Gastroesophageal sphincter (tissue), 4 donors: ENCODE measurements around the gene DKK1. TPM values are rescaled to one million over a fixed set of nuclear protein-coding genes. Genes with fewer than 3 reads are reported as not detected.

ENCODE experiments used
- ATAC-seq: fragments of 150-250 bp; one replicate; pipeline ENCODE4 v1.9.1; 2016; ENCODE audit warnings: mild to moderate bottlenecking, moderate library complexity
- H3K27ac ChIP-seq, 4 donors: fragments of 200-600 bp; sonication (generic) in 3 of 4; 1 replicate in 3 of 4; 2 replicates in 1 of 4; pipeline ENCODE4 v1.5.1; 2016 to 2019
- H3K27me3 ChIP-seq: fragments of 200-600 bp; sonication (generic); one replicate; pipeline ENCODE4 v1.5.1; 2019
- H3K36me3 ChIP-seq, 2 donors: fragments of 200-600 bp; sonication (generic); one replicate each; pipeline ENCODE4 v1.5.1; 2019; ENCODE audit warnings: control low read depth in 1 of 2
- H3K4me1 ChIP-seq, 3 donors: fragments of 200-600 bp; sonication (generic); 1 replicate in 2 of 3; 2 replicates in 1 of 3; pipeline ENCODE4 v1.5.1; 2016 to 2019; ENCODE audit warnings: control low read depth in 2 of 3
- H3K4me3 ChIP-seq, 2 donors: fragments of 200-600 bp; sonication (generic); one replicate each; pipeline ENCODE4 v1.5.1; 2019; ENCODE audit warnings: mild to moderate bottlenecking in 1 of 2, moderate library complexity in 1 of 2
- H3K9me3 ChIP-seq, 3 donors: fragments of 200-600 bp; sonication (generic); one replicate each; pipeline ENCODE4 v1.5.1; 2017 to 2019; ENCODE audit warnings: control low read depth in 2 of 3
- CTCF ChIP-seq, 4 experiments: fragments of 200-600 bp in 2 of 4; fragments of 450-650 bp in 2 of 4; sonication (generic) in 1 of 4; IDR thresholded peaks; one replicate each; pipeline ENCODE4 v1.5.1; 2017 to 2019; ENCODE audit warnings: antibody characterized with exemption in 4 of 4, mild to moderate bottlenecking in 2 of 4, moderate library complexity in 2 of 4
- EP300 ChIP-seq: sonication (generic); formaldehyde crosslinking; IDR thresholded peaks from one replicate; pipeline ENCODE4 v1.6.1; 2017; ENCODE audit warnings: antibody characterized with exemption, mild to moderate bottlenecking
- POLR2A ChIP-seq, 2 donors: fragments of 450-650 bp; IDR thresholded peaks; one replicate each; pipeline ENCODE4 v1.6.1; 2017; ENCODE audit warnings: antibody characterized with exemption in 2 of 2, mild to moderate bottlenecking in 2 of 2, moderate library complexity in 1 of 2
- POLR2AphosphoS5 ChIP-seq: sonication (generic); formaldehyde crosslinking; IDR thresholded peaks from one replicate; pipeline ENCODE4 v1.6.1; 2017; ENCODE audit warnings: antibody characterized with exemption
- WGBS, 2 donors: methylation state at CpG; one replicate each; pipeline ENCODE4 v1.1.5; 2018; ENCODE audit warnings: low coverage in 1 of 2; 5-methylcytosine and 5-hydroxymethylcytosine counted together
- total RNA-seq, 4 donors: library from RNA; depleted of rRNA; stranded (reverse); fragments of >200 nt; gene quantifications; one replicate each; pipeline ENCODE4 v1.1.0, GENCODE V29; 2016

The DKK1 gene
- total RNA-seq, 4 donors from 2014 or later = 3.1 to 7.5 TPM; not detected in 2

- H3K27me3 ChIP-seq = peaks cover 24% of the 10 kb centered on the region
- 73 to 77% methylated on average over 5 of the region's 5 CpGs for WGBS, 2 donors
- H3K4me1 ChIP-seq = peaks cover 0 to 19% (median 12%) of the 10 kb centered on the region in 3 donors
- no peak overlapping the region for H3K27ac ChIP-seq
- no peak for ATAC-seq
- H3K36me3 ChIP-seq = no peaks in the 10 kb centered on the region
- H3K9me3 ChIP-seq = no peaks in the 10 kb centered on the region
- no peak overlapping the region for H3K4me3 ChIP-seq
- TF ChIP-seq POLR2A (IDR thresholded peaks at IDR 0.05) = no peak
- TF ChIP-seq CTCF (IDR thresholded peaks at IDR 0.05) = no peak
- TF ChIP-seq EP300 = no peak
- TF ChIP-seq POLR2AphosphoS5 = no peak
These were observed 4.1 kb downstream of the DKK1 start for GRCh38 chr10:52318136-52318701.

DNA sequence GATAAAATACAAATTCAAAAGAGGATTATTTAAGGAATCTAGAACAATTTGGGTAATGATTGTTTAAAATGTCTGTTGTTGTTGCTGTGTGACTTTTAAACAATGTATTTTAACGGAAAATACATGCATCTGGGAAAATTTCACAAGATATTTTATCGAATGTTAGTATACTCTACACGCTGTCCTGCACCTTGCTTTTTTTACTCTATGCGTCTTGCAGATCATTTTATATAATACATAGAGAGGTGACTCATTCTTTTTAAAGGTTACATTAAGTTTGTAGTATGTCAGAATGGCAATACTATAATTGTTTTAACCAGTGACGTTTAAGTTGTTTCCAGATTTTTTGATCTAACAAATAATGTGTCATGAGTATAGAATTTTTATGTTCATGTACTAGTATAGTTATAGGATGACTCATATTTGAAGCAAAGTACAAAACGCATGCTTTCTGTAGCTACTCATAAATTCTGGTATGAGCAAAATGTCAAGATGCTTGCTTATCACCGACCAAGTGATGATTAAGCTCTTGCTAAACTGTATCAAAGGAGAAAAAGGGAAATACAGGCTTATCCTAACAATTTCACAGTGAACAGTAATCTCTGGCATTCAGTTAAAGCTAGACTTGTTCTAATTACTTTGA, 4.9 kb downstream of the DKK1 start:
- 65 to 70% methylated on average over 7 of the region's 7 CpGs for WGBS, 2 donors

DNA sequence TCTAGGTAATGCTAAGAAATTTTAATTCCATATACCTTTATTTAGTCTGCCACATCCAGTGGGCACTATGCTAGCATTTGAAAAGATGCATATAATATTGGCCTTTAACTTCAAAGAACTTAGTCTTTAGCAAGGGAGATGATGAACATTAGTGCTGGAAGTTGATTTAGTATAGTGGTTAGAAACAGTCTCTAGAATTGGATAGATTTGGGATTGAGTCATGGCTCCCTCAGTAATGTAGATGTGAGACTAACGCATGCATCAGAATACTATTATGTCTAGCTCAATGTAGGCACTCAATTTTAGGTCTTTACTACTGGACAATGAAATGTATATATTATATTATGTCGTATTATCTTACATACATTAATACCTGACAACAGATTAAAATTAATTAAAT, 5.8 kb downstream of the DKK1 start:
- peaks cover 0 to 2% (median 0%) of the 10 kb centered on the region in 3 donors for H3K4me1 ChIP-seq
- 62 to 79% methylated on average over 2 of the region's 2 CpGs for WGBS, 2 donors
- no peak overlapping the region for H3K27ac ChIP-seq
- no peak overlapping the region for H3K4me3 ChIP-seq
- H3K27me3 ChIP-seq = peaks cover 7% of the 10 kb centered on the region
- no peak for ATAC-seq
- no peak for TF ChIP-seq POLR2A (IDR thresholded peaks at IDR 0.05)
- no peak for TF ChIP-seq POLR2AphosphoS5
- no peak for TF ChIP-seq CTCF (IDR thresholded peaks at IDR 0.05)
- TF ChIP-seq EP300 = no peak
- H3K9me3 ChIP-seq = no peaks in the 10 kb centered on the region
- H3K36me3 ChIP-seq = no peaks in the 10 kb centered on the region

More for the DNA sequence above, 4.9 kb downstream of the DKK1 start:
- H3K9me3 ChIP-seq = no peaks in the 10 kb centered on the region
- H3K4me1 ChIP-seq = peaks cover 0 to 12% (median 5%) of the 10 kb centered on the region in 3 donors
- no peaks in the 10 kb centered on the region for H3K36me3 ChIP-seq
- no peak overlapping the region for H3K4me3 ChIP-seq
- H3K27me3 ChIP-seq = peaks cover 17% of the 10 kb centered on the region
- no peak overlapping the region for H3K27ac ChIP-seq
- no peak for TF ChIP-seq CTCF (IDR thresholded peaks at IDR 0.05)
- no peak for TF ChIP-seq EP300
- TF ChIP-seq POLR2A (IDR thresholded peaks at IDR 0.05) = no peak
- TF ChIP-seq POLR2AphosphoS5 = no peak
- no peak for ATAC-seq

- Histone ChIP-seq H3K4me3 (no peak overlapping the region), H3K36me3 (no peaks in the 10 kb centered on the region), H3K9me3 (no peaks in the 10 kb centered on the region), H3K27me3 (no peaks in the 10 kb centered on the region), H3K27ac (no peak overlapping the region), H3K4me1 (no peaks in the 10 kb centered on the region)
- 90% methylated on average over 1 of the region's 1 CpG; no CpG with 5 or more reads in 1 of the 2 donors for WGBS, 2 donors
- ATAC-seq = no peak
- no peak for TF ChIP-seq EP300
- no peak for TF ChIP-seq CTCF (IDR thresholded peaks at IDR 0.05)
- no peak for TF ChIP-seq POLR2AphosphoS5
- no peak for TF ChIP-seq POLR2A (IDR thresholded peaks at IDR 0.05)
These were observed 8.2 kb downstream of the DKK1 start for GRCh38 chr10:52322323-52322722.

DNA sequence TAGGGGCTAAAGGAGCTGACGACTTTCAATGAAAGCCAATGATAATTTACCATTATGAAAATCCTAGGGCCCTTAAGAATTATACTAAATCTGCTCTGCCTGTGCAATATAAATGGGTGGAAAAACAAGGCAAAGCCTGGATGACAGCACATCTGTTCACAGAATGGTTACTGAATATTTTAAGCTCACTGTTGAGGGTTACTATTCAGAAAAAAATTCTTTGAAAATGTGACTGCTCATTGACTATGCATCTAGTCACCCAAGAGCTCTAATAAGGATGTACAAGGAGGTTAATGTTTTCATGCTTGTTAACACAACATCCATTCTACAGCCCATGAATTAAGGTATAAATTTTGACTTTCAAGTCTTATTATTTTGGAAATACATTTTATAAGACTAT, 8.9 kb downstream of the DKK1 start:
- 73 to 86% methylated on average over 1 of the region's 1 CpG for WGBS, 2 donors
- H3K27ac ChIP-seq = no peak overlapping the region

More for the DNA sequence above, 8.9 kb downstream of the DKK1 start:
- H3K9me3 ChIP-seq = no peaks in the 10 kb centered on the region
- no peak for ATAC-seq
- H3K36me3 ChIP-seq = no peaks in the 10 kb centered on the region
- H3K27me3 ChIP-seq = no peaks in the 10 kb centered on the region
- TF ChIP-seq EP300 = no peak
- TF ChIP-seq POLR2AphosphoS5 = no peak
- TF ChIP-seq CTCF (IDR thresholded peaks at IDR 0.05) = no peak
- TF ChIP-seq POLR2A (IDR thresholded peaks at IDR 0.05) = no peak
- no peaks in the 10 kb centered on the region for H3K4me1 ChIP-seq
- no peak overlapping the region for H3K4me3 ChIP-seq
